Left cardiac atrium (tissue), 4 donors: Measurements from ENCODE around the gene TRABD. TPM values are rescaled to one million over a fixed set of nuclear protein-coding genes. Genes with fewer than 3 reads are reported as not detected.
A peak's percentile ranks its signal among the peaks of the same experiment; 100 is the strongest.
"Not testable (repeated sequence)": the region's sequence is repeated elsewhere in the genome, so short reads cannot be mapped to it uniquely, and the experiment has no call there.

Source experiments
- ATAC-seq, 2 donors: fragments of 200-7000 bp; cut with Tn5 transposase; one replicate each; pipeline ENCODE4 v1.9.1; 2020; ENCODE audit warnings: mild to moderate bottlenecking in 2 of 2, moderate library complexity in 2 of 2
- DNase-seq: peaks from one replicate; pipeline ENCODE4 v3.0.0-alpha.2; 2020
- intact Hi-C, 2 donors: fragments of 100-400 bp; cut with DNase I; formaldehyde crosslinking; loops; one replicate each; pipeline versions ENCODE4 v1.14.1 to v1.15.1; 2022 to 2023
- long read RNA-seq: library from polyadenylated mRNA; unstranded; transcript quantifications from one replicate; pipeline ENCODE4 v2.0.0, GENCODE V29; 2021
- total RNA-seq, 2 donors: library from RNA; stranded (reverse); fragmentation: NEBNext Ultra II Directional; extraction: Animal tissue kit (Norgen Biotek cat#: 25700); gene quantifications; one replicate each; pipeline ENCODE4 v1.2.1, GENCODE V29; 2021
- donor health status: DM: no; HTN: yes; CAD: no.
- donor health status: DM: no; HTN: yes; CAD: no; lungs with severe emphysema.
- donor health status: DM: yes; HTN: yes; CAD: no.
- donor health status: Dilated cardiomyopathy.

The TRABD gene
- total RNA-seq = 10 to 100 TPM; 19.6 to 26.1 TPM
- long read RNA-seq, transcript TRABD-202 (10 exons, 2,272 nt) = minor isoform, 12 of 50 reads
- long read RNA-seq, transcript TRABD-201 (10 exons, 2,329 nt) = major isoform, 14 of 50 reads
- long read RNA-seq, partial matches to known transcripts = 6 of 50 reads
- long read RNA-seq, other reads (novel, unspliced or antisense) = 15 of 50 reads

DNA sequence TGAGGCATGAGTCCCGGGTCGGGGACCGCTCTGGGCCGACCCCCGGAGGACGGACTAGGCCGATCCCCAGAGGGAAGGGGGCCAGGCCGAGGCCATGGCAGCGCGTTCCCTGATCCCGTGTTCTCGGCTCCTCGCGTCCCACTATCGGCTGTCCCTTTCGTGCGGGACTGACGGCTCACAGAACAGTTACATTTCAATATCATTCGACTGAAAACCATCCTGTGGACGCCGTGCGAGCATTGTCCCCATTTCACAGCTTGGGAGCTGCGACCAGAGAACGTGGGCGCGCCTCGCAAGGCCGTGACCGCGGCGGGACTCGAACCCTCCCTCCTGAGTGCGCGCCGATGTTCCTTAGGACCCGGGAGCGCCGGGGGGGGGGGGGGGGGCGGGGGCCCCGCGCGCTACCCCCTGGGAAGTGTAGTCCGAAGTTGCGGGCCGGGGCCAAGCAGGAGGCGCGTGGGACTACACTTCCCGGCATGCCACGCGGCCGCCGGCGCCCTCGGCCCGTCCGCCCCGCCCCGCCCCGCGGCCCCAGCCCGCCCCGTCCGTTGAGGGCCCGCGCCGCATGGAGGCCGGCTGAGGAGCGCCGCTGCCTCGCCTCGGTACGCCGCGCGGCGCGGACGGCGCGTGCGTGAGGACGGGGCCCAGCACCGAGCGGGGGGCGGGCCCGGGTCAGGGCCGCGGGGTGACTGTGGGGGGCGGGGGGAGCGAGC is at the start of gene TRABD:
TSS of gene TRABD (plus strand) at position 539 of the 713 bp plus-strand sequence. CDS start 7,148 bp downstream, outside the sequence.
- intact Hi-C loops = no loop called here
- DNase-seq (peak; percentile 91), ATAC-seq (peak; percentile 79 to 81)

DNA sequence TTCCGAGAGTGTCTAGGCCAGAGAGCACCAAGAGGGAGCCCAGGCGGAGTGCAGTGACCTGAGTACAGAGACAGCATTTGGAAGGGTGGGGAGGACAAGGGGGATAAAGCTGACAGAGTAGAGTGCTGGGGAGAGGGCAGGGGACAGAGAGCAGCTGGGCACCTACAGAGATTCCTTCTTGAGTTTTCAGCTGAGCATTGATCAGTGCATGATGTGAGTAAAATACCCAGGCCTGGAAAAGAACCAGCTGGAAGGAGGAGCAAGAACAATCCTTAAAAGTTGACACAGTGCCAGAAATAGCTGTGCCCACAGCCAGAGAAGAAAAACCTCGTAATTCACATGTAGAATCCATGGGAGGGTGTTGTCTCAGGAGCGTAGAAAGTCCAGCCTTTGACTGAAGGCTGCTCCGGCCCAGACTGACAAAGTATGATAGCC is 49.1 kb upstream of the TRABD start:
- peak; percentile 24 to 44 for ATAC-seq
- intact Hi-C loops = no loop called here
- no peak for DNase-seq

GRCh38 chr22:50137277-50137676 is 48.4 kb upstream of the TRABD start:
- not testable (repeated sequence) for ATAC-seq

GRCh38 chr22:50138041-50138440 is 47.7 kb upstream of the TRABD start:
- no peak for ATAC-seq
- intact Hi-C loops = no loop called here
- no peak for DNase-seq

More at GRCh38 chr22:50137277-50137676, 48.4 kb upstream of the TRABD start:
- DNase-seq, intact Hi-C loops: not testable (repeated sequence)

GRCh38 chr22:50138988-50139387 is 46.7 kb upstream of the TRABD start:
- ATAC-seq = no peak
- intact Hi-C loops = no loop called here
- no peak for DNase-seq

DNA sequence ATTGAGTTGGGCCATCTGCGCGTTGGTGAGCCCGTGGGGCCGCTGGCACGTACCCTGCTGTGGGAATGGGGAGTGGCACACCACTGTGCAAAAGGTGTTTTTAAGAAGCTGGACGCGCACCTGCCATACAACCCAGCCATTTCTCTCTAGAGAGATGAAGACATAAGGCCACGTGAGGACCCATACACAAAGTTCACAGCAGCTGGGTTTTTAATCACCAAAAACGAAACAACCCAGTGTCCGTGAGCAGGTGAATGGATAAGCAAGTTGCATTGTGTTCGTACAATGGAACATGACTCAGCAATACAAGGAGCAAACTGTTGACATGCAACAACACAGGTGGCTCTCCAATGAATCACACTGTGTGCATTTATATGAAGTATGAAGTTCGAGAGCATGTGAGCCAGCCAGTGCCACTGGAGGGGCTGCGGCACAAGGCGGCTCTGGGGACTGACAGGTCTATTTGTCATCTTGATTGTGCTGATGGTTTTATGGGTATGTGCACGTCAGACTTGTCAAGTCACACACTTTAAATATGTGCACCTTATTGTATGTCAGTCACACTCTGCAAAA is 45.8 kb upstream of the TRABD start:
- intact Hi-C loops = no loop called here
- DNase-seq = no peak

GRCh38 chr22:50140615-50141014 is 45.1 kb upstream of the TRABD start:
- intact Hi-C loops = no loop called here
- ATAC-seq (no peak), DNase-seq (no peak)

More for the DNA sequence above, 45.8 kb upstream of the TRABD start:
- ATAC-seq = no peak

DNA sequence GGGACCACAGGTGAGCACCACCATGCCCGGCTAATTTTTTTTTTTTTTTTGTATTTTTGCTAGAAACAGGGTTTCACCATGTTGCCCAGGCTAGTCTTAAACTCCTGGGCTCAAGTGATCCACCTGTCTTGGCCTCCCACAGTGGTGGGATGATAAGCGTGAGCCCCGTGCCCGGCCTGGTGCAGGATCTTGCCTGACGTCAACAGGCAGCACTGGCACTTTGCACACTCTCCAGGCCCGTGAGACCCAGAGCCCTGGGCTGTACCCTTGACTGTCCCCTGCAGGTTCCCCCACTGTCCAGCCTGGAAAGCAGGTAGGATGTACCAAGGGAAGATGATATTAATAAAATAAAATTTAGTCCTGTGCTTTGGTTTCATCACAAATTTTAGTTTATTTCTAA is 44.3 kb upstream of the TRABD start:
- DNase-seq (no peak), ATAC-seq (no peak)
- intact Hi-C loops = no loop called here

- no peak for DNase-seq
- intact Hi-C loops = no loop called here
- no peak for ATAC-seq
These were observed 43.8 kb upstream of the TRABD start for GRCh38 chr22:50141891-50142363.

- intact Hi-C loops = no loop called here
- no peak for DNase-seq
- ATAC-seq = no peak
These were observed 42.6 kb upstream of the TRABD start for GRCh38 chr22:50143096-50143495.

DNA sequence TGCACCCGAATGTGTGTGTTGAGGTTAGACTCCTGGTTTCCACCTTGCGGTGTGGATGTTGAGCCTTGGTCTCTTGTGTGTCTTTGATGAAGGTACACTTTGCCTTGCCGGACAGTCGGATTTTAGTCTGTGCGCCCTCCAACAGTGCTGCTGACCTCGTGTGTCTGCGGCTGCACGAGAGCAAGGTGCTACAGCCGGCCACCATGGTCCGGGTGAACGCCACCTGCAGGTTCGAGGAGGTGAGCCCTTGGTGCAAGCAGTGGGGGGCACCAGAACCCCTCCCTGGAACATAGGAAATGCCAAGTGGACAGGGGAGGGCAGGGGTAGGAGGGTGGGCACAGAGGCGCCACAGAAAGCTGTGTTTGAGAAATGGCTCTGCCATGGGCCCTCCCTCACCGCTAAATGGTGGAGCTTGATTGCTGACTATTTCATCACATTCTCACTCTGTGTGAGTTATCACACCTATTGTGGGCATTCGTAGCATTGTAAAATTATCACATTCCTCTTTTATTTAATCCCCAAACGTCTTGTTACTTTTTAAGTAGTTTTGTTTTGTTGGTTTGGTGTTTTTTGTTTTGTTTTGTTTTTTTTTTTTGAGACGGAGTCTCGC is 41.6 kb upstream of the TRABD start:
- ATAC-seq = no peak
- intact Hi-C loops = no loop called here
- no peak for DNase-seq

- no peak for ATAC-seq
- DNase-seq = no peak
- intact Hi-C loops = loop anchor here in 1 of 2 donors (5.0 kb wide), 2 partner anchors 66 to 219 kb away; no protein-coding TSS in a partner anchor
These were observed 39.8 kb upstream of the TRABD start for GRCh38 chr22:50145721-50146438.

DNA sequence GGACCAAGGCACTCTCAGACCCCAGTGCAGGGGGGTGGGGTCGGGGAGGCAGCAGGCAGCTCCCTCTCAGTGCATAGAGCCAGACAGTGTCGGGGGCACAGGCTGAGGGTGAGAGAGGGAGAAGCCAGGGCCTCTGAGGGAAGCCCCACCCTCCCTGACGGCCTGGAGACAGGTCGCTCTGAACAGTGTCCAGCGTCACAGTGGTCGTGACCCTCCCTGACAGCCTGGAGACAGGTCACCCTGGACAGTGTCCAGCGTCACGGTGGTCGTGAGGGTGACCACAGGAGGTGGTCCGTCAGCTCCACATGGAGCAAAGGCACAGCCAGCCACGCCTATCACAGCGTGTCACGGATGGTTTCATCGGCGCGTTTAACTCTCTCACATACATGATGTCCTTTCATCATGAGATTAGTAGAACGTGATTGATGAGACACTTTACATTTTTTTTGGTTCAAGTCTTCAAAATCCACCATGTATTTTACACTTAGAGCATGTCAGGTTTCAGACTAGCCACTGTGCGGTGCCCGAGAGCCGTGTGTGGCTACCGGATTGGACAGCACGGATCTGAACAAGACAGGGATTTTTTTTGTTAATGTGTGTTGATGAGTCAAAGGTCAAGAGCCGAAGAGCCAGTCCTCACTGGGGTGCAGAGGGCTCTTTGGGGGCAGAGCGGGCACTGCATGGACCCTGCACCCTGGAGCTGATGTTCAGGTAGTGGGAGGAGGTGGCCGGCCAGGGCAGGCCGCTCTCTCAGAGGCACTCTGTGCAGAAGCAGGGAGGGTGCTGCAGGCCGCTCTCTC is 39.1 kb upstream of the TRABD start:
- ATAC-seq = peak; percentile 75
- intact Hi-C loops = loop anchor here in 1 of 2 donors (5.0 kb wide), 2 partner anchors 66 to 219 kb away; no protein-coding TSS in a partner anchor
- DNase-seq = peak; percentile 60

- ATAC-seq, DNase-seq: not testable (repeated sequence)
- intact Hi-C loops = loop anchor here (2.0 to 5.0 kb wide), 3 partner anchors 63 to 220 kb away; no protein-coding TSS in a partner anchor
These were observed 38.2 kb upstream of the TRABD start for GRCh38 chr22:50147258-50148165.

- DNase-seq (no peak), ATAC-seq (no peak)
- intact Hi-C loops = loop anchor here (2.0 to 5.0 kb wide), 3 partner anchors 63 to 221 kb away; no protein-coding TSS in a partner anchor
These were observed 37.6 kb upstream of the TRABD start for GRCh38 chr22:50148166-50148500.

- peak; percentile 60 to 68 for ATAC-seq
- intact Hi-C loops = loop anchor here (2.0 to 5.0 kb wide), 3 partner anchors 62 to 222 kb away; no protein-coding TSS in a partner anchor
- DNase-seq = peak; percentile 42
These were observed 36.6 kb upstream of the TRABD start for GRCh38 chr22:50148991-50149721.
